ENCODE data around the gene GCNT3. TPM values are rescaled to one million over a fixed set of nuclear protein-coding genes. Genes with fewer than 3 reads are reported as not detected.
"Not testable (repeated sequence)": the region's sequence is repeated elsewhere in the genome, so short reads cannot be mapped to it uniquely, and the experiment has no call there.

GCNT3 gene
- total and polyA plus RNA-seq, 3 donors from 2014 or later: 2.5 to 15.4 (median 3.0) TPM

- Histone ChIP-seq H3K4me3 (no peak overlapping the region), H3K27ac (no peak overlapping the region), H3K36me3 (ENCODE audit: low read depth, missing control alignments) (no peaks in the 10 kb centered on the region), H3K9me3 (no peaks in the 10 kb centered on the region), H3K27me3 (no peaks in the 10 kb centered on the region), H3K4me1 (no peaks in the 10 kb centered on the region)
- DNase-seq: no peak
- WGBS, 2 donors: 84 to 89% methylated on average over 4 of the region's 4 CpGs
- intact Hi-C loops (cut with DNase I; ENCODE audit: low total_unique reads): no loop called here
- TF ChIP-seq POLR2A (IDR thresholded peaks at IDR 0.05): no peak
These were observed 6.8 kb downstream of the GCNT3 start for GRCh38 chr15:59618406-59618805.

- DNase-seq: peak; percentile 58
- Histone ChIP-seq H3K36me3 (ENCODE audit: low read depth, missing control alignments) (no peaks in the 10 kb centered on the region), H3K4me3 (no peak overlapping the region), H3K27ac (no peak overlapping the region), H3K27me3 (no peaks in the 10 kb centered on the region), H3K4me1 (no peaks in the 10 kb centered on the region), H3K9me3 (no peaks in the 10 kb centered on the region)
- intact Hi-C loops (cut with DNase I; ENCODE audit: low total_unique reads): no loop called here
- WGBS, 2 donors: 60 to 62% methylated on average over 6 of the region's 6 CpGs
- TF ChIP-seq POLR2A (IDR thresholded peaks at IDR 0.05): no peak
- TF ChIP-seq CTCF (IDR thresholded peaks at IDR 0.05): no peak
These were observed 10.7 kb downstream of the GCNT3 start for GRCh38 chr15:59622289-59622688.

- no peaks in the 10 kb centered on the region for H3K27me3 ChIP-seq
- no peak overlapping the region for H3K27ac ChIP-seq
- H3K9me3 ChIP-seq: no peaks in the 10 kb centered on the region
- H3K36me3 ChIP-seq (ENCODE audit: low read depth, missing control alignments): no peaks in the 10 kb centered on the region
- TF ChIP-seq POLR2A (IDR thresholded peaks at IDR 0.05) (no peak), CTCF (IDR thresholded peaks at IDR 0.05) (peak in 2 of 3 experiments; percentile 18 to 35)
- intact Hi-C loops (cut with DNase I; ENCODE audit: low total_unique reads): no loop called here
- peaks cover 3% of the 10 kb centered on the region for H3K4me1 ChIP-seq
- 52 to 68% methylated on average over 4 of the region's 4 CpGs for WGBS, 2 donors
- DNase-seq: peak; percentile 37
- no peak overlapping the region for H3K4me3 ChIP-seq
These were observed 21.1 kb downstream of the GCNT3 start for GRCh38 chr15:59632714-59633113.

GRCh38 chr15:59636184-59636583 is 24.6 kb downstream of the GCNT3 start:
- no peaks in the 10 kb centered on the region for H3K27me3 ChIP-seq
- intact Hi-C loops (cut with DNase I; ENCODE audit: low total_unique reads): no loop called here
- H3K9me3 ChIP-seq: no peaks in the 10 kb centered on the region
- DNase-seq: no peak
- H3K27ac ChIP-seq: no peak overlapping the region
- peaks cover 3% of the 10 kb centered on the region for H3K4me1 ChIP-seq
- TF ChIP-seq POLR2A (IDR thresholded peaks at IDR 0.05): no peak
- no peak for TF ChIP-seq CTCF (IDR thresholded peaks at IDR 0.05)
- no peaks in the 10 kb centered on the region for H3K36me3 ChIP-seq (ENCODE audit: low read depth, missing control alignments)
- WGBS, 2 donors: 68 to 87% methylated on average over 3 of the region's 3 CpGs
- H3K4me3 ChIP-seq: no peak overlapping the region

- H3K27ac ChIP-seq; H3K4me3 ChIP-seq; intact Hi-C loops (cut with DNase I; ENCODE audit: low total_unique reads); H3K36me3 ChIP-seq (ENCODE audit: low read depth, missing control alignments); H3K9me3 ChIP-seq; H3K27me3 ChIP-seq; H3K4me1 ChIP-seq; DNase-seq: not testable (repeated sequence)
- 94 to 95% methylated on average over 2 of the region's 2 CpGs for WGBS, 2 donors
These were observed 25.9 kb downstream of the GCNT3 start for GRCh38 chr15:59637507-59637906.

- Histone ChIP-seq H3K9me3 (no peaks in the 10 kb centered on the region), H3K36me3 (ENCODE audit: low read depth, missing control alignments) (no peaks in the 10 kb centered on the region), H3K4me3 (no peak overlapping the region), H3K27me3 (no peaks in the 10 kb centered on the region), H3K27ac (no peak overlapping the region), H3K4me1 (no peaks in the 10 kb centered on the region)
- intact Hi-C loops (cut with DNase I; ENCODE audit: low total_unique reads): no loop called here
- no peak for TF ChIP-seq POLR2A (IDR thresholded peaks at IDR 0.05)
- TF ChIP-seq CTCF (IDR thresholded peaks at IDR 0.05): no peak
- DNase-seq: no peak
- WGBS, 2 donors: 72 to 87% methylated on average over 2 of the region's 2 CpGs
These were observed 30.8 kb downstream of the GCNT3 start for GRCh38 chr15:59642351-59642750.

Data from testis (tissue), 3 donors.